NCI-H1105 treated with DMSO at 0.1 percent for 48 hours (cell line): ENCODE measurements around the gene PARVB.
A peak's percentile ranks its signal among the peaks of the same experiment; 100 is the strongest.
"Not testable (repeated sequence)": the region's sequence is repeated elsewhere in the genome, so short reads cannot be mapped to it uniquely, and the experiment has no call there.

Experiments used
- DNase-seq: peaks from one replicate; lab custom pipeline; 2025; lab: John Stamatoyannopoulos, UW

PARVB gene

DNA sequence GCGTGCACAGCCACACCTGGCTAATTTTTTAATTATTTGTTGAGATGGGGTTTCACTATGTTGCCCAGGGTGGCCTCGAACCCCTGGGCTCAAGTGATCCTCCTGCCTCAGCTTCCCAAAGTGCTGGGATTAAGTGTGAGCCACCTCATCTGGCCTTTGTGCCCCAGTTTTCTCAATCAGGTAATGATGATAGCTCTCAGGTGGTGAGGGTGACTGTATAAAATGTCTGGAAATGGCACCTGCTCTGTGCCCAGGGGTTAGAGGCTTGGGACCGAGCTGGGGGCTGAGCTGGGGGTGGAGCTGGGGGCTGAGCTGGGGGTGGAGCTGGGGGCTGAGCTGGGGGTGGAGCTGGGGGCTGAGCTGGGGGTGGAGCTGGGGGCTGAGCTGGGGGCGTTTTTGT is 32.5 kb downstream of the PARVB start:
- DNase-seq, result not testable (repeated sequence)

DNA sequence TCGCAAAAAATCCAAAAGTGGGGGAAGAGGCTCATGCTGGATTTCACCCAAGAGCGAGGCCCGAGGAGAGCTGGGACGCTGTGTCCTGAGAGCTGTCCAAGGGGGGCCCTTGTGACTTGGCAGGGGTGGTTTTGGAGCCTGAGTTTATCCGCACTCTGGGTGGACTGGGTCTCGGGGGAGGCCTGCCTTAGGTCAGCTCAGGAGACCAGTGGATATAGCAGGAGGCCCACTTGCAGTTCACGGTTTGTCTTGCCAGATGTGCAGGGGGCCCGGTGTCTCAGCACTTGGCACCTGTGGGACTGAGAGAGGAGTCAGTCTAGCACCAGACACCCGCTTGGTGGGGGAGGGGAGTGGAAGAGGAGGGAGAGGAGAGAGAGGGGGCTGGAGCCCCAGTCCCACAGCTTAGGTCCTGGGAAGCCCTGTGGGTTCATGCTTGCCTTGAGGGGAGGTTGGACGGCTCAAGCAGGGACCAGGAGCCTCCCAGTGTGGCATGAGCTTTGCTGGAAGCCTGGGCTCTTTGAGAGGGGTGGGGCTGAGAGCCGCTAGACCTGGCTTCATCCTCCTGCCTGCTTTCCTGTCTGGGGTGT is 33.4 kb downstream of the PARVB start:
- DNase-seq, result no peak

DNA sequence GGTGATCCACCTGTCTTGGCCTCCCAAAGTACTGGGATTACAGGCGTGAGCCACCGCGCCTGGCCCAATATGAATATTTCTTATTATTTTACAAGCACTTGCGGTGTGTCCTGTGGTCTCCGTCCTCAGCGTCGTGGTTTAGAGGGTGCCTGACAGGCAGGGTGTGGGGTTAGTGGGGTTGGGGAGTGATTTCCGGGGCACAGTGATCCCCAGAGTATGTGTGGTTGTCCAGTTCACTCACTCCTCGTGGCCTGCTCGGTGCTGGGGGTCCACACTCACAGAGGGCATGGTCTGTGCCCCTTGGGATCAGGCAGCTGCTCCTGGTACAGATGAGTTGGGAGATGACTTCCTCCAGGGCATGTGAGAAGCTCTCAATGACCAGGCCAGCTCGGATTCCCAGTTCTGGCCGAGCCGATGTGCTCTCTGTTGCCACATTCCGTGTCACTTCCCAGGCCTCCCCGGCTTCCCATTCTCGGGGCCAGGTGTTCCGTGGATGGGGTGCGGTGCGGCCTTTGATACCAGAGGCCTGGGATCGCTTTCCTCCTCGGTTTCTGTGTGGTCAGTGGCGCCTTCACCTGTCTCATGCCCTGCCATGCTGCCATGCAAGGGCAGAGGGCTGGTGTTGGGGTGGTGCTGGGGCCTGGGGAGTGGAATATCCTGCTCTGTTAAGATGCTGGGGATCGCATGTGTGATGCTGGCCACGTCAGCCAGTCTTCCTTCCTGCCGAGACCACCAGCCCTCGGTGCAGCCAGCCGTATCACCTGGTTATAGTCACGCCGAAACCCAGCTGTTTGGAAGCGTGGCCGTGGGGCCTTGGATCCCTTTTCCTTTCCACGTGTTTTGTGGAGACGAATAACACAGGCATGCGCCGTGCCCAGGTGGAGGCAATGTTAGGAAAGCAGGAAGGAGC is 39.6 kb downstream of the PARVB start:
- no peak for DNase-seq

DNA sequence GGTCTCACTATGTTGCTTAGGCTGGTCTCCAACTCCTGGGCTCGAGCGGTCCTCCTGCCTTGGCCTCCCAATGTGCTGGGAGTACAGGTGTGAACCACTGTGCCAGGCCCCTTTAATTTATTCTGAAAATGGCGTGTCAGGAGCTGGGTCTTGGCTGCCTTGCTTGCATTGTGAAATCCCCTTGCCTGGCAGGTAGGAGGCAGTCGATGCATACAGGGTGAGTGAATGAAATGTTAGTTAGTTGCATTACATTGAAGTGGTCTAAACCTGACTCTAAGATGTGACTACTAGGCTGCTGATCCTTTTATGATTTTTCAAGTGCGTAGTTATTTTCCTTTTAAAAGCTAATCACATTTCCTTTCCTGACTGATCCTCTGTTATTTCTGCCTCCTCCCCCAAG is 42.9 kb downstream of the PARVB start:
- DNase-seq, result no peak

GRCh38 chr22:44067901-44068300 is 43.8 kb downstream of the PARVB start:
- DNase-seq, result no peak

DNA sequence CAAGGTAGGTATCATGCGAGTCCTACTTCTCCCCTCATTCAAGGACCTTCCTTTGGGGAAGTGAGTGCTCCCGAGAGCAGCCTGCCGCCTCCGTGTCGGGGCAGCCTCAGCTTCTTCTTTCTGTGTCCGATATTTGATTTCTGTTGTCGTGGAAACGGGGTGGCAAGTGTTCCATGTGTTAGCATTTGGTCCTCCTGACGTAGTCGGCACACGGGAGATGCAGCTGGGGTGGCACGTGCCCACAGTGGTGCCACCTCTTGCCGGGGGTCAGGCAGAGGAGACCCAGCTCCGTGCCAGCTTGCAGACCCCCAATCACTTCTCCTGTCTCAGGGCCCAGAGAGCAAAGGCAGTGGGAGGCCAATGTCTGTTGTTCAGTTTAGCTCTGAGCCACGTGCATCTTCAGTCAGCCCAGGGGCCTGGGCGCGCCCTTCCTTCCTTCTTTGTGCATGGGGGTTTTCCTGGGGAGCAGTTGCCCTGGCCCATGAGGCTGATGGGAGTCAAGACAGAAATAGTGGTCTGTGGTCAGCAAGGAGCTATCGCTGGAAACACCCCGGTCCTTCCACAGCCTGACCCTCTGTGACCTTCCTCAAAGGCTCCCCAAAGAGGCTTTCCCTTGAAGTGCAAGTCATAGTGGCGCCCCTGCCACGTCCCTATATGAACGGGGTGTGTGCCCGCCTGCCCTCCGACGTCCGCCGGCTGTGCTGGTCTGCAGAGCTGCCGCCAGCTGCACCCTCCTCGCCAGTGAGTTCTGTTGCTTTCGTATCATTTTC is 44.5 kb downstream of the PARVB start:
- no peak for DNase-seq

- DNase-seq, result no peak
These were observed 45.9 kb downstream of the PARVB start for GRCh38 chr22:44070029-44070428.

- no peak for DNase-seq
These were observed 47.8 kb downstream of the PARVB start for GRCh38 chr22:44071781-44072326.

DNA sequence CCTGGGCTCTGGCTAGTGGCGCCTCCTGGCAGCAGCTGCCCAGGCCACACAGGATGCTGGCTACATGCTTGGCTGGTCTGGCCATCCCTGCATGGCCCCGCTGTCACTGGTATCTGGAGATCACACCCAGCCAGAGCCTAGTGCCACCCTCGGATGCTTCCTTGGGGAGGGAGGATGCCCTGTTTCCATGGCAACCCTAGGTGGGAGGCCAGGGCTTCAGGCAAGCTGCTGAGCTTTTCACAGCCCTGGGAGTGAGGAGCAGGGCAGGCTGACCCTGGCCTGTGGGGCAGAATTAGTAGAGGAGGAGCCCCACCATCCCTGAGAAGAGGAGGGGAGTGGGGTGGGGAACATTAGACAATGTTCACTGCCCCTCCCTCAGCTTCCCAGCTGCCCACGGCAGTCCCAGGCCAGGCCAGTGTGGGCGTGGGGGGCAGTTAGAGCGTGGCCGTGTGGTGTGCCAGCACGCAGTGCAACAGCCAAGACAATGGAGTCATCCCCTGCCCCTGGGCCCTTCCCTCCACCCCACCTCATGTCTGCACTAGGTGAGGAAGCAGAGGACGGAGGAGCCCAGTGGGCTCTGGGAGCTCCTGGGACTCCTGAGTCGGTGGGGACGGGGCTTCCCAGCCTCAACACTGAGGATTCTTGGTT is 50.4 kb downstream of the PARVB start:
- DNase-seq, result no peak

GRCh38 chr22:44075022-44075421 is 50.9 kb downstream of the PARVB start:
- DNase-seq, result no peak

GRCh38 chr22:44075670-44076069 is 51.6 kb downstream of the PARVB start:
- DNase-seq, result no peak

GRCh38 chr22:44076825-44077224 is 52.7 kb downstream of the PARVB start:
- DNase-seq, result no peak

DNA sequence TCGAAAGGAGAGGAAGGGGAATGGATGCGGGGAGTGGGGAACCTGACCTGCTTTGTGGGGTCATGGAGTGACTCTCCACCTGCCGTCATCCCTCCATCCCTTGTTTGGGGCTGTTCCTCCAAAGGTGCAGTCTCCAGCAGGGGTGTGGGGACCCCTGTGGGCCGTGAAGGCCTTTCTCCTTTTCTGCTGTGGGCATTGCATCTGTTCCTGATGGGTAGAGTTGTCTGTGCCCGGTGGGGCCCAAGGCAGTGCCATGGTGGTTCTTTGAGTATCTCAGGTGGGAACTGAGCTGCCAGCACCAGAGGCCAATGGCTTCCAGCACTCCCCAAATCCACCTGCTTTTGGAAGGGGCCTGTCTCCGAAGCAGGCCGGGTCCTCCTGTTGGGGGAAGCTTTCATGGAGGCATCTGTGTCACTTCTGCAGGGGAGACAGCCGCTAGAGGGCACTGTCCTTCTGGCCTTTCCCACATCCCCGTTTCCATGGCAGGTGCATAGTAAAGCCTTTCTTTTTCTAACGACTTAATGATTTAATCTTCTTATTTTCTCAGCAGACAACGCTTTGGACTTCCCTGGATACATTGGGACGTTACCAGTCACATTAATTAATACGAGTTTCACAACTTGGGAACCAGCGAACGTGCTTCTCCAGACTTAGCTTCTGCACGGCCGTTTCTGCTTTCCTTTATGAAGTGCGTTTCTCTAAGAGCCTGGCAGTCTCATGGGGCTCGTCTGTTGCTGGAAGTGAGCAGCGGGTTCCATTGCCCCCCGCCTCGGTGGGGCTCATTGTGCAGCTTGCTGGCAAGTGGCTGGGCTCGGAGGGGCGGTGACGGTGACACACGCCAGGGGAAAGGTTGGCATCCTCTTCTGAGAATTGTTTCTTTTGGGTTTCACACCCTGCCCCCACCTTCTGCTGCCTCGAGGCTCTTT is 57.1 kb downstream of the PARVB start:
- peak; percentile 78 for DNase-seq

DNA sequence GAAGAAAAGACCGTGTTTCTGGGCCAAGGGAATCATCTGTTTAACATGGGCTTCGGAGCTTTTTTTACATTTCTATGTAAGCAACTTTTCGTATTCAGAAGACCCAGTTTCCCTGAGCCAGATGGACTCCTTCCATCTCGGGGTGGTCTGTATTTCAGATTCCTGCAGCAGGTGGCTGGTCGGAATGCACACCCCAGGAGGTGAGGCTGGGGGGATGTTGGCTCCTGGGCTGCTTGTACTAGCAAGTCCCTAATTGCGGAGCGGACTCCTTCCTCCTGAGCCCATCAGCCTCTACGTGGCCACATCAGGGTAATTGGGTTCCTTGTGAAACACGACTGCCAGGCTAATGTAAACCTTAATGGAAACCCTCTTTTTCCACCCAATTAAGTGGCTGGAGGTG is 58.7 kb downstream of the PARVB start:
- DNase-seq, result no peak

GRCh38 chr22:44084044-44084772 is 60.1 kb downstream of the PARVB start:
- no peak for DNase-seq

DNA sequence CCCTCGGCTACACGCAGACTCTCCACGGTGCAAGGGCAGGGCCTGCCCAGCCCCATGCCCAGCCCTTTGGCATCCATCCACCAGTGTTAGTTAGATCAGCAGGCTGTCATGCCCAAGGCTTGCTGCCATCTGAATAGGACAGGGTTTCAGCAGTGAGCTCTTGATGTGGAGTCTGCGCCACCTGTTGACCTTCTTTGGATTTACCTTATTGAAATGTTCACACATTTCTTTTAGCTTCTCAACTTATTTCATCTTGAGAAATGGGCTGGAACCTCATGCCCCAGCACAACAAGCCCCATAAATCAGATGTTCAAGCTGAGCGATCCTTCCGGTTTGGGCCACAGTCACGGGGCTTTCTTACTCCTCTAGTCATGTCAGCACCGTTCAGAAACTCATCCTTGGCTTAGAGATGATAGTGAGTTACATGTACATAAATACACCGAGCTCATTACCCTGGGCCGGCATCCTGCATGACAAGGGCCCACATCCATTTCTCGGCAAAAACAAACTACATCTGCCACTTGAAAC is 61.7 kb downstream of the PARVB start:
- DNase-seq, result peak; percentile 8

- no peak for DNase-seq
These were observed 62.4 kb downstream of the PARVB start for GRCh38 chr22:44086271-44087088.

- no peak for DNase-seq
These were observed 63.0 kb downstream of the PARVB start for GRCh38 chr22:44087089-44087430.

DNA sequence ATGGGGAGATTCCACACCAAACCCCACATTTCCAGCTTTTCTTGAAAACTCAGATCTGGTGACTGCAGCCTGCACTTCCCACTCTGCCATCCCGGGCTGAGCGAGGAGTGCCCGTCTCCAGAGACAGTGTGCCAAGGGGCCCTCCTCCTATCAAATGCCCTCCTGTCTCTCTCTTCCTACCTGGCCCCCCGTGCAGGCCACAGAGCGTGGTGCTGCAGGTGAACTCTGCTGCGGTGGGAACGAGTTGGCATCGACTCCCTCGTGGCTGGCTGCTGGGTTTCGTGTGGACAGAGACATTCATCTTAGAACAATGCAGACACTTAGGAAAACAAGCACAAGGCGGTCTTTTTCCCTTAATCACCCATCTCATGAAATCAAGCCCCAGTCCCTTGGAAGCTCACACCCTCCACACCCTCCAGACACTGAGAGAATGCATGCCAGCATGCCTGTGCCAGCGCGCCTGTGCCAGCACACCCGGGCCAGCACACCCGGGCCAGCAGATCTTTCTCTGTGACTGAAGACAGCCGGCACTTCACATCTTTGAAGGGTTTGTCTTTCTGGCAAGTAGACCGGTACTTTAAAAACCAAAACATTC is 65.0 kb downstream of the PARVB start:
- no peak for DNase-seq
